MCF 10A (cell line): ENCODE measurements around the gene DOCK8. TPM values are rescaled to one million over a fixed set of nuclear protein-coding genes. Genes with fewer than 3 reads are reported as not detected.

Experiments used
- BruUV-seq: library from RNA; stranded (reverse); fragments of 400-500 nt; replicated peaks from 2 replicates; lab custom pipeline; 2021; lab: Mats Ljungman, UMichigan
- CTCF ChIA-PET: fragments of 300-600 bp; sonication (Branson Sonifier 250); formaldehyde crosslinking; extraction: SDS; loops from one replicate; lab custom pipeline; 2021; ENCODE audit warnings: antibody characterized with exemption, inconsistent platforms; lab: Yijun Ruan, JAX
- POLR2A ChIA-PET: fragments of 300-600, 350-650 bp; sonication (Branson Sonifier 250); formaldehyde crosslinking; extraction: SDS; loops from one replicate; lab custom pipeline; 2020; ENCODE audit warnings: antibody characterized with exemption, inconsistent platforms; lab: Yijun Ruan, JAX
- DNase-seq: peaks from one replicate; pipeline ENCODE4 v3.0.0-alpha.2; 2018; ENCODE audit not compliant: unreplicated experiment
- H3K27ac Mint-ChIP-seq: one replicate; pipeline ENCODE4 v1.8.0; 2022; ENCODE audit warnings: mild to moderate bottlenecking, low read depth, mixed read lengths; ENCODE audit not compliant: unreplicated experiment
- H3K27me3 Mint-ChIP-seq: one replicate; pipeline ENCODE4 v1.8.0; 2022; ENCODE audit warnings: mixed read lengths; ENCODE audit not compliant: insufficient read depth, unreplicated experiment
- H3K36me3 Mint-ChIP-seq: one replicate; pipeline ENCODE4 v1.8.0; 2022; ENCODE audit warnings: mild to moderate bottlenecking, moderate library complexity, mixed read lengths; ENCODE audit not compliant: insufficient read depth, unreplicated experiment
- H3K4me1 Mint-ChIP-seq: one replicate; pipeline ENCODE4 v1.8.0; 2022; ENCODE audit warnings: mixed read lengths; ENCODE audit not compliant: insufficient read depth, unreplicated experiment
- H3K4me3 Mint-ChIP-seq: one replicate; pipeline ENCODE4 v1.8.0; 2022; ENCODE audit warnings: mild to moderate bottlenecking, moderate library complexity, mixed read lengths; ENCODE audit not compliant: unreplicated experiment
- H3K9me3 Mint-ChIP-seq: one replicate; pipeline ENCODE4 v1.8.0; 2022; ENCODE audit warnings: mixed read lengths; ENCODE audit not compliant: unreplicated experiment
- CTCF ChIP-seq: fragments of 200-600 bp; IDR thresholded peaks from one replicate; pipeline ENCODE4 v1.8.0; 2022; ENCODE audit warnings: antibody characterized with exemption, mild to moderate bottlenecking; ENCODE audit not compliant: unreplicated experiment
- intact Hi-C: fragments of 100-400 bp; cut with micrococcal nuclease; formaldehyde crosslinking; loops from 2 replicates; pipeline ENCODE4 v1.14.1; 2022
- total RNA-seq: library from RNA; stranded (reverse); gene quantifications from 2 replicates; pipeline ENCODE4 v1.2.3, GENCODE V29; 2022

Gene DOCK8
- total RNA-seq, 1 experiment from 2014 or later: 5.2 TPM

- CTCF ChIA-PET: interaction anchor here (0.6 kb wide), 1 partner anchor 126 kb away, joined by 3 read pairs; no protein-coding TSS in a partner anchor
- no peak for DNase-seq
Observed at GRCh38 chr9:426976-427375, 212.3 kb downstream of the DOCK8 start.

GRCh38 chr9:431701-432100 is 217.0 kb downstream of the DOCK8 start:
- Mint-ChIP-seq H3K27me3 (no peaks in the 10 kb centered on the region), H3K27ac (no peak overlapping the region), H3K4me1 (peaks cover 3% of the 10 kb centered on the region), H3K4me3 (no peak overlapping the region), H3K36me3 (no peaks in the 10 kb centered on the region), H3K9me3 (no peaks in the 10 kb centered on the region)
- CTCF ChIA-PET: interaction anchor here (2.0 kb wide), 1 partner anchor 12 kb away, joined by 12 read pairs; no protein-coding TSS in a partner anchor
- no peak for DNase-seq
- POLR2A ChIA-PET: interaction anchor here (1.5 to 1.9 kb wide), 2 partner anchors 12 to 14 kb away, joined by 4 to 8 read pairs; no protein-coding TSS in a partner anchor
- no peak for TF ChIP-seq CTCF
- no TSS peak for BruUV-seq
- intact Hi-C loops: no loop called here

More at GRCh38 chr9:426976-427375, 212.3 kb downstream of the DOCK8 start:
- TF ChIP-seq CTCF: no peak
- H3K9me3 Mint-ChIP-seq: no peaks in the 10 kb centered on the region
- H3K4me3 Mint-ChIP-seq: no peak overlapping the region
- no peaks in the 10 kb centered on the region for H3K27me3 Mint-ChIP-seq
- H3K27ac Mint-ChIP-seq: no peak overlapping the region
- POLR2A ChIA-PET: interaction anchor here (0.8 to 4.2 kb wide), 3 partner anchors 8 to 165 kb away, joined by 3 to 24 read pairs (median 12); no protein-coding TSS in a partner anchor
- intact Hi-C loops: no loop called here
- no peaks in the 10 kb centered on the region for H3K36me3 Mint-ChIP-seq
- H3K4me1 Mint-ChIP-seq: no peaks in the 10 kb centered on the region
- BruUV-seq: no TSS peak

GRCh38 chr9:436482-436881 is 221.8 kb downstream of the DOCK8 start:
- POLR2A ChIA-PET: interaction anchor here (0.5 to 6.6 kb wide), 13 partner anchors 9 to 378 kb away, joined by 3 to 124 read pairs (median 5); partner anchors contain the start of gene KANK1
- no TSS peak for BruUV-seq
- no peak for TF ChIP-seq CTCF
- CTCF ChIA-PET: interaction anchor here (0.9 to 2.9 kb wide), 7 partner anchors 8 to 321 kb away, joined by 3 to 17 read pairs (median 4); no protein-coding TSS in a partner anchor
- H3K4me1 Mint-ChIP-seq: peaks cover 35% of the 10 kb centered on the region
- H3K27ac Mint-ChIP-seq: peak overlapping the region; percentile 92
- H3K9me3 Mint-ChIP-seq: no peaks in the 10 kb centered on the region
- intact Hi-C loops: no loop called here
- no peaks in the 10 kb centered on the region for H3K27me3 Mint-ChIP-seq
- H3K36me3 Mint-ChIP-seq: peaks cover 7% of the 10 kb centered on the region
- DNase-seq: no peak
- no peak overlapping the region for H3K4me3 Mint-ChIP-seq

GRCh38 chr9:437066-437465 is 222.4 kb downstream of the DOCK8 start:
- Mint-ChIP-seq H3K4me1 (peaks cover 35% of the 10 kb centered on the region), H3K4me3 (no peak overlapping the region), H3K27ac (peak overlapping the region; percentile 92), H3K36me3 (peaks cover 7% of the 10 kb centered on the region), H3K9me3 (no peaks in the 10 kb centered on the region), H3K27me3 (no peaks in the 10 kb centered on the region)
- TSS peak; percentile 72 for BruUV-seq
- ChIA-PET POLR2A (interaction anchor here (0.5 to 6.6 kb wide), 19 partner anchors 10 to 377 kb away, joined by 3 to 124 read pairs (median 5); partner anchors contain the start of gene KANK1), CTCF (interaction anchor here (0.5 to 2.9 kb wide), 8 partner anchors 10 to 320 kb away, joined by 3 to 17 read pairs (median 4); no protein-coding TSS in a partner anchor)
- DNase-seq: no peak
- no peak for TF ChIP-seq CTCF
- intact Hi-C loops: no loop called here
